GM21717 (cell line): ENCODE data around the gene IAPP.
"Not testable (repeated sequence)": the region's sequence is repeated elsewhere in the genome, so short reads cannot be mapped to it uniquely, and the experiment has no call there.

Source experiments
- ATAC-seq: cut with Tn5 transposase; IDR thresholded peaks from one replicate; pipeline ENCODE4 v1.9.1; 2021; ENCODE audit warnings: mild to moderate bottlenecking, moderate library complexity; ENCODE audit not compliant: unreplicated experiment

IAPP gene

DNA sequence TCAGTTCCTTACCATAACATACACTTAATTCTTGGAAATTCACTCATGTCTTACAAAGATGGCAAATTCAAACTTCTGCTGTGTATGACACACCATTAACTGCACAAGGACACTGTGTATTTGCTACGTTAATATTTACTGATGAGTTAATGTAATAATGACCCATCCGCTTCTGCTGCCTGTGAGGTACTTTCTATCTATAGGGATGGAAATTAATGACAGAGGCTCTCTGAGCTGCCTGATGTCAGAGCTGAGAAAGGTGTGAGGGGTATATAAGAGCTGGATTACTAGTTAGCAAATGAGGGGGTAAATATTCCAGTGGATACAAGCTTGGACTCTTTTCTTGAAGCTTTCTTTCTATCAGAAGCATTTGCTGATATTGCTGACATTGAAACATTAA lies at the start of gene IAPP:
IAPP (plus strand) TSS at position 301 of the 400 bp plus-strand sequence. CDS start 450 bp downstream, outside the sequence.
- ATAC-seq = no peak

DNA sequence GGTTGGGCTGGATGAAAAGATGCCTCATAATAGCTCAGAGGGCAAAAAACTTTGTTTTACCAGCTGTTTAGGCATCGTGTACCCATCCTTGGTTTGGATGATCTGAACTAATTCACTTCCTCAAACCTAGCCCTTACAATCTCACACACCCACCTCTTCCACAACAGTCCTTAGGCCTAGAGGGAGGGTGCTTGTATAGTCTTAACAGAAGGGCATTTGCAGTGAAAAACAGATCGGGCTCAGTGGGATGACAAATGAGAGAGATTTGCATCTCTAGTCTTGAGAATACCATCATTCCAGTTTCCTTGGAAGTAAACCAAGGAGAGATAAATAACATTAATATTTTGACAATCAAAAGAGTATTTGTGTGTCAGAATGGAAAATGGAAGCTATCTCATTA lies 49.0 kb upstream of the IAPP start:
- no peak for ATAC-seq

DNA sequence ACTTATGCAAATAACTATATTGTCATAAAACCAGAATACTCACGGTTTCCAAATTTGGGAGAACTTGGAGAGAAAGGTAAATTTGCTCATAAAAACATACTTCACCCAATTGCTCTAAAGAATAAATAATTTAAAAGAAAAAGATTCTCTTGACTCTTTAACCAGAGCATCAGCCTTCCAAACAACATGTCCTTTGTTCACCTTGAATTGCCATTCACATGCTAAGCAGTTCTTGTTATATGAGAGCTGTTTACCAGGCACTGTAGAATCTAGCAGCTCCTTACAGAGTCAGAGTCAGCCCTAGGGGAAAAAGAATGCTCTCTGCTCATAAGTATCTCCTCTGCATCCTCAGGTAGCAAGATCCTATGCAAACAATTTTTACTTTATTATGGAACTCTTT lies 48.2 kb upstream of the IAPP start:
- ATAC-seq = no peak

DNA sequence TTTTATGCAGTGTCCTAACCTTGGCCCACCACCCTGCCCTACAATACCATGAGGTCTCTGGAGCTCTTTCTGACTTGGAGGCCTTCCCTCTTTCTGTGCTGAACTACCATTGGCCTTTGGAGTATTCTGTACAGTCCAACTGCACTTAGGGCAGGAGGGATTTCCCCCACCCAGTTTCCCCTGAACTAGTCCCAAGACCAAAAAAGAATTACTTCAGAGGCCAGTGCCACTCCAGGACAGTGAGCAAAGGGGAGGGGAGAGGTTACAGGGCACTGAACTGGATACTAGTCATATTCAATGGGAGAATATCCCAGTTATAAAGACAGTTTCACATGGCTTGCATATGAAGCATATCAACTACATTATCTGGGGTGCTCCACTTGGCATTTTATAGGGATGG lies 44.1 kb upstream of the IAPP start:
- ATAC-seq = no peak

DNA sequence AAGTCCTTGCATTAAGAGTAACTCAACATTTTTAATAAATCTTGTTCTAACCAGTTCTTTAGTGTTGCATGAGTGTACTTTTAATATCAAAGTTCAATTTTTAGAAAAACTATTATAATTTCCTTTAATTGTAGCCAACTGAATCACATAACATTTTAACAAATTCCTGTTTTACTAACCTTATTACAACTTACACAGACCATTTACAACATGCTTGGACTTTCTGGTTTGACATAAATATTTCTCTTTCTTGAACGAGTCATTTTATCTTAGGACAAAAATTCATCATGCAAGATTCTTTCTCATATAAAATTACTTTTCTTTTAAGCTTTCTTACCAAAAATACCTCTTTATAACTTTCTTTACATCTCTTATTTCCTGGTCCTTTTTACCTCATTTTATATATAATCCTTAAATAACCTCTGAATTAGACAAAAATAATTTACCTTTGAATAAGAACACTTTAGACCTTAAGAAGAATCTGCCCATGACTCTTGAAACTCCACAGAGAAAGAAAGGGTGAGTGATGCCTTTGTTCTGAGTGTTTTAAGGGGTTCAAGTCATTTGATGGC lies 41.9 kb upstream of the IAPP start:
- ATAC-seq = no peak

DNA sequence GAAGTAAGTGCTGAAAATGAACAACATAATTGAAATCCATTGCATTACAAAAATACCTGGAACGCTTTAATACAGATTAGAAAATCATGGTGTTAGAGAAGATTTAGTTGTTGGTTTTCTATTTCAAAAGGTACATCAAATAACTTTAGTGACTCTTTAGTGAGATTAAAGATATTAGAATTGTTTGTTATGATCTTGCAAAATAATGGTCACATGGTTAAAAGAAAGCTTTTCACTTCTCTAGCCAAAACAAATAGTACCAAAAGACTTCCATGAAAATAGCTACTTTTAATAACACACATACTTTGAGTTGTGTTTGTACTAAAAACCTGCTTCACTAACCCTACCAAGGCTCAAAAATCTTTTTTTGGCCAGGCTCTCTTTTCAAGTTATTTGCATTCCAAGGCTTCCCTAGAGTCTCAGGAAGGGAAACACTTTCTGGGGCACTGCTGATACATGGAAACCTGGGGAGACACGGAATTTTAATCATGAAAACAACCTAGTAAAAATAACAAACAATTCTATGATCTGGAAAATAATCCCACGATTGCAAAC lies 37.9 kb upstream of the IAPP start, which contains the start of gene SLCO1A2:
SLCO1A2 (minus strand) TSS at position 147 of the 555 bp plus-strand sequence. CDS start 270 bp downstream, outside the sequence.
- no peak for ATAC-seq

DNA sequence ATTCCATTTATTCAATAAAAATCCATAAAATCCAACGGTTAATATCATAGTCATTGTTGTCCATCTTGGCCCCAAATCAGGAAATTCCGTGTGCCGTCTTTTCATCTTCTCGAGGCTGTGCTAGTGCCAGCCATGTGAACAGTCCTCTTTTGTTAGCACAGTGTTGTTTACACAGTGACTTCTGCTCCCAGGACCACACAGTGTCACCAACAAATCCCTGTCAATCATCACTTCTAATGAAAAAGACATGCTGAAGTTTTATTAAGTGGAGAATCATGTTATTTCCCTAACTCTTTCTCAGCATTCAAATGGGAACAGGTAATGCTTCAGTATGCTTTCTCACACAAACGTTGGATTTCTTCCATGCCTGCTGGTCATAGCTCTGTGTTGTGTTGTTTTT lies 36.0 kb upstream of the IAPP start:
- ATAC-seq = no peak

DNA sequence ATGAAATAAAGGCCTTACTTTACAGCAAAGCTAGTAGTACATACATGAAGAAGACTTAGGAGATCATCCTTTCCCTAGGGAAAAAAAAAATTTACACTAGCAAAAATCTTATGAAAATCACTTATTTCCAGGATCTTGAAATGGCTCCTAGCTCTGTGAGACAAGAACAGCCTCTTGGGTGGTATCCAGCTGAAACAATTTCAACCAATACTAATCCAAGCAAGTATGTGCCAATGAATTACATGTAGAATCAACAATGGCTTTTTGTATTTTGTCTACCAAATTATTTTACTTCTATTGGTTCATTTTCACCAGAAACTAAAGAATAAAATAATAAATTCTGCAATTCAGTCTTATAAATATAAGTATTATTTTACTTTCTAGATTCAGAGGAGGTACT lies 35.2 kb upstream of the IAPP start:
- ATAC-seq = no peak

DNA sequence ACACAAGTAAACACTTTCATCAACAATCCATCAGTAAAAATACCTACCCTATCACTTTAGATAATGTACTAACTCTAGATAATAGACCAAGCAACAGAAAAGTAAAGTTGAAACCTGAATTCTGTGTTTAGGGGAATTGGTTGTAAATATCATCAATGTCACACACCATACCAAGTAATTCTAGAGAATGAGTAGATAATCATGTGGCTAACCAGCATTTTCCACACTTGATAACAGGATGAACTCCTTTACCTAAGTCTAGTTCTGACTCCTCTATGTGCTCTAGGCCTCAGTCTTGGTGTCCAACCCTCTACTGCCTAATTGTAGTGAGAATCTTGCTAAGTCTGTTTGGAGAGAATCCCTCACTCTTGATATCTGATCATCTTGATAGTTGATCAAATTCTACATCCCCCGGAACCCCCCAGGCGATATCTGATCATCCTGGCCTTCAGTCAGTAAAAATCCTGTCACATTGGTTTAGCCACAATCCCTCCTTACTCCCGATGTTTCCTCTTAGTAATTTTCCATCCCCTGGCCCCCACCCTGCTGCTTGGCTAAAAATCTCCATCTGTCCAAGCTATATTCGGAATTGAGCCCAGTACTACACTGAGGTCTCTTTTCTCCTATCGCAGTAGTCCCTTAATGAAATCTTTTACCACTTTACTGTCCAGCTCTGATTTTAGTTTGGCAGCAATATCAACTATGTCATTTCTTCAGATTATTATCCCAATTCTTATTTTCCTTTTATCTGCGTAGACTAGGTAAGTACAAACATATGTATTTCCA lies 34.5 kb upstream of the IAPP start:
- no peak for ATAC-seq

DNA sequence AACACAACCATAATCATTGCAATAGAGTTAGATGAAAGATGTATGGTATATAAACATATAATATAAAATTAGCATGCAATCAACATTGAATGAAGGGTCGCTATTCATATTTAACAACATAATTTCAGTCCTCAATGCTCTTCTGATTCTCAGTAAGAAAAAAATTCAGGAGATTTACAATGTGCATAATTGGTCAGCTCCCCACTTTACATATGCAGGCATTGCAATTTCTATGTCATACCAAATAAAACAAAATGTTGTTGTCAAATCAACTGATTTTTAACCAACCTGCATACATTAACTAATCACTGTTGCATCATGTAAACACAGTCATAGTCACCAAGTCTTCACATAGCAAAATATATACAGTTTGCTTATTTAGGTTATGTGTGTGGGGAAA lies 32.8 kb upstream of the IAPP start:
- ATAC-seq = no peak

DNA sequence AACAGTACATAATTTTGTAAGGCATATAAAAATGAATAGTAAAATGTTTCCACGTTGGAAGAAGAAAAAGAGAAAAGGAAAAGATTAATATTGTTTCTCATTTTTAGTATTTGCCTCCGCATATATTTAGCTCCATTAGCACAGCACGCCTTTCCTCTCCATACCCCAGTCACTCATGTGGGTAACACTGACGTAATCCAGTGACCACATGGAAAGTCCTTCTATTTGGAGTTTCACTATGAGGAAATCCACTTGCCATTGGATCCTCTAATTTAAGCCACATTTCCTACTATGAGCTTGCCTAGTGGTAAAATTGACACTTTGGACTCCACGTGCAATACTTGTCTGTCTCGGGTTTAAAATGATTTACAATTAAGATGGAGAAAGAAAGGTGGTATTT lies 32.3 kb upstream of the IAPP start:
- no peak for ATAC-seq

DNA sequence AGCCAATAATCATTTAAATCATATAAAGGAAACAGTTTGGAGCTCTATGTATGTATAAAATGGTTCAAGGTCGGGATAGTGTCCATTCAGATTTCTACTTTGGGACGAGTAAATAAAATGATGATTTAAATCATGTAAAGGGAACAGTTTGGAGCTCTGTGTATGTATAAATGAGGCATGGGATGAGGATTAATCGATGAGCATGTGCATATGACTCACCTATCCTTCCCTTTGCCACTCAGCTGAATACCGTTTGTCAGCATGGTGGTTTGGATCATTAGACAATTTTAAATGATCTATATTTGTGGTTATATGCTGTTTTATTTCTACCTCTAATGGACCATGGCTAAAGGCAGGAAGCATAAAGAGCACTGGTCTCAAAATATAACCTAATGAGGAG lies 30.9 kb upstream of the IAPP start:
- ATAC-seq = no peak

DNA sequence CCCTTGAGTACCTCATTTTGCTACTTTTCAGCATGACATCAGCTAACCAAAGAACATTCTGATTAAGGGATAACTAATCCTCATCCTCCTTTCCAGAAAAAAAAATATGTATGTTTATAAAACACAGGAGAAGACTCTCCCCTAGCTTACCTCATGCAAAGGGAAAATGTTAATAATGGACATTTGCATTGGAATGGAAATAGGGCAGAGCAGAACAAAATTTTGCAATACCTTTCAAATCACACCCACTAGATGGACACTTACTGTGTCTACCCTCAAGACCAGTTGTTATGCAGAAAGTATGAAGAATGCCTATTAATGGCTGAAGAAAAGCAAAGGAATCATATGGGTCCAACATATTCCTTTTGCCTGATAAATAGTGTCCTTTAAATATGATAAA lies 29.1 kb upstream of the IAPP start:
- no peak for ATAC-seq

DNA sequence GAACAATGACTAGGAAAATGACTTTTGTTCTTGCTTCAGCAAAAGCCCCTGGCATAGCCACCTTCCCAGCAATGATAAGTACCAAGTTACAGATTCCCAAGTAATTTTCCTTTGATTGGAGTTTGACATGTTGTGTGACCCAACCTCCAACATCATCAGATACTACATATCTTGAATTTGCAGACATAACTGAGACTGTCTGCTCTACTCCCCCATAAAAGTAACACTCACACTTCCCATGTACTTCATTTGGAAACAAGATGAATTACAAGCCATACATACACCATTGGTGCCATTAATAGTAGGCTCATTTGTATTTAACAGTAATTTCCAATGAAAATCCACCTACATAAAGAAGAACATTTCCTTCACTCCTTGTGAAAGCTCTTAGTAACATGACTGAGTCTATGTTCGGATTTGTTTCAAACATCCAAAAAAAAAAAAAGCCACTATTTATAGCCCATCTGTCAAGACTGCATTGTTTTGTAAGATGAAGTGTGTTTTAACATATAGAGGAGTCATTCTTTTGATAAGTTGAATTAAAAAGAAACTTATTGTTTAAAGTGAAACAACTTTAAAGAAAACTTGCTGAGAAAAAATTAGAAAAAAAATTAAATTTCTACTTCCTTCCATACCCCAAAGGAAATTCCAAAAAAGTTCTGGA lies 26.0 kb upstream of the IAPP start:
- ATAC-seq = no peak

DNA sequence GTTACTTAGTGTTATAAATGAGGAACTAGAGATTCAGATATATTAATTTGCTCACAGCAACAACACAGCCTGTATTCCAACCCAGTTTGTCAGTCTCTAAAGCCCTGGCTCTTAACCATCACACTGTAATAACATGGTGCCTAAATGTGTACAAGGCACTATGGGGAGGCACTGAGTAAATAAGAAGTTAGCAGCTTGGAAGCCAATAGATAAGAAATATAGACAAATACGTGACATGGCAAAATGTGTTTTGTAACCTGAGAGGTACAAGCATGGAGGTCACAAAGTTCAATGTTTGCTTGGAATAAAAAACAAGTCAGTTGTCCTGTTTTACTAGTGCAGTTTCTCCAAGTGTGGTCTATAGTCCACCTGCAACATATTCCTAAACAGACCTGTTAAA lies 21.7 kb upstream of the IAPP start:
- no peak for ATAC-seq

DNA sequence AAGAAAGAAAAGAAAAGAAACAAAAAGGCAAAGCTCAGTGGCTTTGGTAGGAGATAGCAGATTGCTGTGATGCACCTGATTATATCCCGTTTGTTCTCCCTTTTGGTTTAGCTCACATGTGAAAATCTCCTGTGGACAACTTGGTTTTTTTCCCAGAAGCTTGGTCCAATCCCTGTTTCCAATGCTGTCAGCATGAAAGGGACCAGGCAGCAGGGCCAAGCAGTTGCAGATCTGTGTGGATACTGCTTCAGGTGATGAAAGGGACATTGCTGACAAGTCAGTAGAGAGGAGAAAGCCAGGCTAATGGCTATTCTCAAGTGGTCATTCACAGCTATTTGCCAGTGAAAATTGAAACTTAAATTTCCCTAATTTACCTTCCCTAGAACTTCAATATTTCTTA lies 19.2 kb upstream of the IAPP start:
- ATAC-seq = no peak

DNA sequence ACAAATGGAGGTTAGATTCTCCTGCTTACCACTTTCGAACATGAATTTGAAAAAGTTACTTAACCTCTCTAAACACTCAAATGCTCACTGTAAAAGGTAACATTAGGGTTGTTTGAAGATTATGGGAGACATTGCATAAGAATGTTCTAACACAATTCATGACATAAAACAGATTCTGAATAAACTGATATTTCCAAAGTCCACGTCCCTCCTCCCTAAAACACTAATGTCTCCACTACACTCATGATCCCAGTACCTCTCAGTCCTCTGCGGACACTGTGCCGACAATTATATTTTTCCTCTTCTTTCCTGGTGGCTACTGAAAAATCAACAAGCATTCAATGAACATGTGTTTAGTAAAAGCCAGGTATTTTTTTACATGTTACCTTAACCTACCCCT lies 18.8 kb upstream of the IAPP start:
- ATAC-seq = no peak

DNA sequence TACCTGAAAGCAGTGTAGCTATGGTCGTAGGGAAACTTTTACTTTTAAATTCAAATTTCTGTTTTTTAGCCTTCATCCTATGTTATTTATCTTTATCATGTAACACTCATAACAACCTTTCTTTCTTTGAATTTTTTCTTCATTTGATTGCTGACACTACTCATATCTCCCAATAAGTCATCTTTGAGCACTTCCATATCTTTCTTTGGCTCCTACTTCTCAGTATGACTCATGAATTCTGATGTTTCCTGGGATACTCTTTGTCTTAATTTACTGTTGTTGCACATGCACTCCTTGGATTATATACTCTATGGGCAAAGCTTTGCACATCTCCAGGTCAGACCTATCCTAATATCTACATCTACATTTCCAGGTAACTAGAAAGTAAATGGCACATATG lies 18.1 kb upstream of the IAPP start:
- no peak for ATAC-seq

DNA sequence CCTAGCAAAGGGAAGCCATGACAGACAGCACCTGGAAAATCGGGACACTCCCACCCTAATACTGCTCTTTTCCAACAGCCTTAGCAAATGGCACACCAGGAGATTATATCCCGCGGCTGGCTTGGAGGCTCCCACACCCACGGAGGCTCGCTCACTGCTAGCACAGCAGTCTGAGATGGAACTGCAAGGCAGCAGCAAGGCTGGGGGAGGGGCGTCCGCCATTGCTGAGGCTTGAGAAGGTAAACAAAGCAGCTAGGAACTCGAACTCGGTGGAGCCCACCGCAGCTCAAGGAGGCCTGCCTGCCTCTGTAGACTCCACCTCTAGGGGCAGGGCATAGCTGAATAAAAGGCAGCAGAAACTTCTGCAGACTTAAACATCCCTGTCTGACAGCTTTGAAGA lies 12.1 kb upstream of the IAPP start:
- not testable (repeated sequence) for ATAC-seq

DNA sequence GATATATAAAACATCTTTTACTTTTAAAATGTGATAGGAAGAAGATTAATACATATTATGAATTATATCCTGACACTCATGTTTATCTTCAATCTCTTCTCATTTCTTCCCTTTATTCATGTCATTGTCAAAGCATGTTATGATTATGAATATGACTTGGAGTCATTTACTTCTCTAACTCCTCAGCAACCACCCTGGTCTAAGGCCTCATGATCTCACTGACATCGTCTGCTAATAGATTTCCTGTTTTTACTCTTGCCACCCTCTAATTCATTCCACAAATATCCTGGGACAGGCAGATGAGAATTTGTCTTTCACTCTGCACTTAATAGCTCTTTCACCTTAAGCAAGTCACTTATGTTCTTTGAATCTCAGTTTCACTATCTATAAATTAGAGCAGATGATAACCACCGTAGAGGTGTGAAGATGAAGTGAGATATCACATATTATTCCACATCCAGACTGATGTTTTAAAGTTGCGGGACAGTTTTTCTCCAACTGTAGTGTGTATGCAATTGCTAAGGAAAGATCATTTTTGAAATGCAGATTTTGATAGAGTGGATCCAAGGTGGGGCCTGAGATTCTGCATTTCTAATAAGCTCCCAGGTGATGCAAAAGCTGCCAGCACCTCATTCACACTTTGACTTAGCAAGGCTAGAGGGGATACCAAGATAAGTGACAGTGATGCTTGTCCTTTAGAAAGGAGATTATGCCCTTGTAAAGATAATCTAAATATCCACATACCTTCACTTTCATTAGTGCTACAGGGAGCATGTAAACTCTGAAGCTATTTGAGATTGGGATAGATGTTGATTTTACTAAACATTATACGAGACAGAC lies 3.3 kb upstream of the IAPP start:
- ATAC-seq = no peak

DNA sequence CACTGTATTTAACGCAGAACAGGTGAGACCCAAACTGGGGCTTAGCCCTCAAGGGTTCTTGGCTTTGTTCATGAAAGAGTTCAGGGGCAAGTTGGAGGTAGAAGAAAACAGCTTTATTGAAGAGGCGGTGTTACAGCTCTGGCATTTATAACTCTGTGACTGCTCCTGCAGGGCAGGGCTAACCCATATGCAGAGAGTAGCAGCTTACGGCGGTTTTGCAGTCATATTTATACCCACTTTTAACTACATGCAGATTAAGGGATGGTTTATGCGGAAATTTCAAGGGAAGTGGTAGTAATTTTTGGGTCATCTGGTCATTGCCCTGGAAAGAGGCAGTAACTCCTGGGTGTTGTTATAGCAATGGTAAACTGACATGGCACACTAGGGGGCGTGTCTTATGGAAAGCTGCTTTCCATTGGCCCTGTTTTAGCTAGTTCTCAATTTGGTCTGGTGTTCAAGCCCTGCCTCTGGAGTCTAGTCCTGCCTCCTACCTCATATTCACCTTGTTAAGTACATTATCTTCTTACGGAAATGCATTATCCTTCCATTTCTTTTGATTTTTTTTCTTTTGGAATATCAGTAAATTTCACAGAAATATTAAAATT lies 1.8 kb upstream of the IAPP start:
- ATAC-seq = no peak
